GM19193 (cell line): Measurements from ENCODE around the gene SRA1.
A peak's percentile ranks its signal among the peaks of the same experiment; 100 is the strongest.

Experiments
- POLR2A ChIP-seq: IDR thresholded peaks from 4 replicates; pipeline ENCODE4 v1.6.1; 2011; ENCODE audit not compliant: insufficient read depth, insufficient read length; ENCODE audit errors: extremely low read depth

Gene SRA1

GRCh38 chr5:140561753-140562523, 4.7 kb upstream of the SRA1 start:
- no peak for TF ChIP-seq POLR2A

GRCh38 chr5:140560227-140560626, 3.0 kb upstream of the SRA1 start:
- no peak for TF ChIP-seq POLR2A

- TF ChIP-seq POLR2A: no peak
Observed at GRCh38 chr5:140558542-140558941, 1.3 kb upstream of the SRA1 start.

DNA sequence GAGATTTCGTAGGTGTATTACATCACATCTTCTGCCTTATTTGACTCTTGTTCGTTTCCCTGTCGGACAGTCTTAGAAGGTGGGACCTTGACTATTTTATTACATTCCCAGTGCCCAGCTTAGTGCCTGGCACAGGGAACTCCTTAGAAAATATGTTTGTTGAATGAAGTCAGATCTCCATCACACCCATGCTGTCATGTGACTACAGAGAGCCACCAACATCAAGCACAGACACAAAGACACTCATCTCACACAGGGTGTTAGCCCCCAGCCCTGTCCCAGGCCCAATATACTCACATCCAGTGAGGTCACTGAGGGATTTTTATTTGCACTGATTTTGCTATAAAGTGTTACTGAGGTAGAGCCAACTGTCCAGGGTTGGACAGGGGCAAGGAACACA, 692 bp upstream of the SRA1 start:
- TF ChIP-seq POLR2A: no peak

DNA sequence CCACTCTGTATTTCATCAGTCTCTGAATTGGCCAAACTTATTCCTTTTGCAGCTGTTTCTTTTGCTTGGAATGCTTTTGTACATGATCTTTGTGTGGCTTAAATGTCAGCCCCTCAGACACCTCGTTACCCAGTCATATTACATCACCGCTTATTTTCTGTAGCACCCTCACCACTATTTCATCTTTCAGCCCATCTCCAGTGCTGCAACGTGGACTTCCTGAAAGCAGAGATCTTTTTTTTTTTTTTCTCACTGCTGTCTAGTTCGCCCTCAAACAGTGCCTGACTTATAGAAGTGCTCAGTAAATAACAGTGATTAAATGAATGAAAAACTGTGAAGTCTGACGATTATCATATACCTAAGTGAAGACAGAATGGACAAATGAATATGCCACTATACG, 835 bp downstream of the SRA1 start:
- no peak for TF ChIP-seq POLR2A

DNA sequence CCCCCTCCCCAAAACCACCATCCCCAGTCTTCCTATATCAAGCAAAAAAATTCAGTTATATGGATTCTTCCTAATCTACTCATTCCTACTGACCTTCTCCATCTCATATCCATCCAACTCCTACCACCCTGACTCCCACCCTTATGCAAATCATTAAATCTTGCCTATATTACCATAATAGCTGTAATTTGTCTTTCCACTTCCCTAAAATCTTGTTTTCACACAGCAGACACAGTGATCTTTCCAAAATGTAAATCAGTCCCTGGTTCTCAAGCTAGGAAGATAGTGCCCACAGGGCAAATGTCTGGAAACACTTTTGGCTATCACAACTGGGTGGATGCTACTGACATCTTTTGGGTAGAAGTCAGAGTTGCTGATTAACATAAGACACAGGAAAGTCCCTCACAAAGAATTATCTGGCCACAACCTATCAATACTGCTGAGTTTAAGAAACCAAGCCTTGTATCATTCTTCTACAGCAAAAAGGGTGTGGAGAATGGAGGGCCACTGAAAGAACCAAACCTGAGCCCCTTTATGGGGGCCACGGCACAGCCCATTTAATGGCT, 1.4 kb downstream of the SRA1 start:
- peak; percentile 29 for TF ChIP-seq POLR2A

- no peak for TF ChIP-seq POLR2A
Observed at GRCh38 chr5:140554454-140554853, 2.8 kb downstream of the SRA1 start.

DNA sequence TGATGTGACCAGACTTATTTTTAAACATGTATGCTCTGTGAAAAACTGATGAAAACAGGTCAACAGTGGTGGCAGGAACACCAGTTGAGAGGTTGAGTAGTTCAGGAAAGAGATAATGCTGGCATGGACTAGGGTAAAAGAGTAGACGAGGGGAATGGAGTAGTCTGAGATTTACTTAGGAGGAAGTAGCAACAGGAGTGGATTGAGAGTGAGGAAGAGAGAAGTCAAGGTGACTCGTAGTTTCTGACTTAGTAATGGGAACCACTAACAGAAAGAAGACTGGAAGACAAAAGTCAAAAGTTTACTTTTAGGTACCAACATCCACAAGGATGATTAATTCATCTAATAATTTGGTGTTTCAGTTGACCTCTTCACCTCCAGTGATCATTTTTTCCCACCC, 3.6 kb downstream of the SRA1 start:
- TF ChIP-seq POLR2A: no peak

- TF ChIP-seq POLR2A: no peak
Observed at GRCh38 chr5:140551872-140552271, 5.4 kb downstream of the SRA1 start.

GRCh38 chr5:140550147-140551079, 6.9 kb downstream of the SRA1 start:
- TF ChIP-seq POLR2A: no peak

GRCh38 chr5:140549237-140550144, 7.8 kb downstream of the SRA1 start:
- no peak for TF ChIP-seq POLR2A

DNA sequence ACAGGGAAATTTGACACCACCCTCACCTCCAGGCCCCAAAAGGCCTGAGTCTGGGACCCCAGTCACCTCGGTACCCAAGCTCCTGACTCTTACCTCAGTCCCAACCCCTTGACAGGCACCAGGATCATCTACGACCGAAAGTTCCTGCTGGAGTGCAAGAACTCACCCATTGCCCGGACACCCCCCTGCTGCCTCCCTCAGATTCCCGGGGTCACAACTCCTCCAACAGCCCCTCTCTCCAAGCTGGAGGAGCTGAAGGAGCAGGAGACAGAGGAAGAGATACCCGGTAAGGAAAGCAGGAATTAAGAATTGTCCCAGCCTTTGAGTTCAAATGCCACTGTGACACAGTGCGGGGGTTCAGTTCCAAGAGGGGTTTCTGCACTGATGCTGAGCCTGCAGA, 8.5 kb downstream of the SRA1 start:
- TF ChIP-seq POLR2A: no peak

DNA sequence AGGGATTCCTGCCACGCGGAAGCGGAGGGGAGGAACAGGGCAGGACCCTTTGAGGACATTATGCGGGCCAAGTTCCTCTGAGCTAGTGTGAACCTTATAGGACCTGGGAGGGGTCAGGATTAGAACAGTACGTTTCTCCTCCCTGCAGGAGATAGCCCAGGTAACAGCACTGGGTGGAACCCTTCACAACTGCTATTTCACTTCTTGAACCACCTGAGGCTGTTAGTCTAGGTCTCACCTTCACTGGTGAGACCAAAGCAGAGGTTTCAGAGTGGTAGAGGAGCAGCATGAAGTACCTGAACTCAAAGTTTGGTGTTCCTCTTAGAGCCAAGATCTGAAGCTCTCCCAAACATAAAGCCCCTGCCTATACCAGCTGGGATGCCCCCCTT, 9.0 kb downstream of the SRA1 start:
- TF ChIP-seq POLR2A: no peak

GRCh38 chr5:140547508-140548299, 9.6 kb downstream of the SRA1 start, which contains the start of gene EIF4EBP3:
Gene EIF4EBP3, plus strand, starts transcription at chr5:140547662. Its CDS starts 76 bp downstream, at chr5:140547738.
- peak; percentile 47 for TF ChIP-seq POLR2A
